H1 (cell line): ENCODE data around the gene UPF1. TPM values are rescaled to one million over a fixed set of nuclear protein-coding genes. Genes with fewer than 3 reads are reported as not detected.

Experiments used
- CTCF ChIA-PET: fragments of 300-600 bp; sonication (Branson Sonifier 250); formaldehyde crosslinking; loops from one replicate; lab custom pipeline; 2021; ENCODE audit not compliant: partially characterized antibody; lab: Charles Lee
- POLR2A ChIA-PET: fragments of 300-600 bp; sonication (Branson Sonifier 250); formaldehyde crosslinking; loops from one replicate; lab custom pipeline; 2021; ENCODE audit warnings: inconsistent platforms; ENCODE audit not compliant: partially characterized antibody; lab: Charles Lee
- DNase-seq, 2 experiments: peaks; one replicate each; pipeline versions ENCODE4 v3.0.0 to v3.0.0-alpha.2; 2010 to 2022; ENCODE audit warnings: low spot score in 2 of 2, low read depth in 1 of 2, mixed read lengths in 1 of 2
- FAIRE-seq: peaks from 2 replicates; lab custom pipeline; 2011; peaks lifted over from hg19 to GRCh38; lab: Jason Lieb, UNC
- H2AFZ ChIP-seq: 2 replicates; pipeline ENCODE4 v1.8.1; 2012; ENCODE audit warnings: low read length, inconsistent platforms
- H2AK5ac ChIP-seq: 2 replicates; pipeline ENCODE4 v1.6.1; 2013; ENCODE audit warnings: low read depth, low read length
- H2BK120ac ChIP-seq: replicated peaks from 2 replicates; pipeline ENCODE3; 2013; ENCODE audit warnings: low read depth, low read length, inconsistent platforms
- H2BK12ac ChIP-seq: 2 replicates; pipeline ENCODE4 v1.6.1; 2013; ENCODE audit warnings: low read depth, low read length
- H2BK15ac ChIP-seq: 2 replicates; pipeline ENCODE4 v1.6.1; 2013; ENCODE audit warnings: low read length
- H2BK20ac ChIP-seq: 2 replicates; pipeline ENCODE4 v1.6.1; 2013; ENCODE audit warnings: low read length
- H2BK5ac ChIP-seq: 2 replicates; pipeline ENCODE4 v1.6.1; 2013; ENCODE audit warnings: low read depth, low read length
- H3K14ac ChIP-seq: 2 replicates; pipeline ENCODE4 v1.6.1; 2013; ENCODE audit warnings: inconsistent platforms; ENCODE audit not compliant: insufficient read length
- H3K18ac ChIP-seq: 2 replicates; pipeline ENCODE4 v1.6.1; 2013; ENCODE audit warnings: low read length; ENCODE audit errors: extremely low read depth
- H3K23ac ChIP-seq: 2 replicates; pipeline ENCODE4 v1.6.1; 2013; ENCODE audit warnings: inconsistent platforms; ENCODE audit not compliant: insufficient read length
- H3K23me2 ChIP-seq: 2 replicates; pipeline ENCODE4 v1.6.1; 2013; ENCODE audit warnings: low read depth, low read length
- H3K27ac ChIP-seq: 2 replicates; pipeline ENCODE4 v1.6.1; 2011; ENCODE audit warnings: low read depth, low read length, inconsistent platforms
- H3K27me3 ChIP-seq, 4 experiments: replicated peaks in 1 of 4; 1 replicate in 1 of 4; 2 replicates in 3 of 4; pipeline versions ENCODE4 v1.6.1 to v1.8.1; 2011 to 2013; ENCODE audit warnings: low read length in 3 of 4, mild to moderate bottlenecking in 3 of 4, inconsistent platforms in 2 of 4, mixed read lengths in 2 of 4, moderate library complexity in 1 of 4; ENCODE audit not compliant: control insufficient read depth in 3 of 4, insufficient read depth in 3 of 4; ENCODE audit errors: extremely low read depth in 1 of 4
- H3K36me3 ChIP-seq, 4 experiments: 2 replicates each; pipeline versions ENCODE4 v1.6.1 to v1.8.1; 2011 to 2013; ENCODE audit warnings: mild to moderate bottlenecking in 4 of 4, low read length in 3 of 4, moderate library complexity in 2 of 4, control low read depth in 1 of 4, inconsistent platforms in 1 of 4; ENCODE audit not compliant: insufficient read depth in 4 of 4, control insufficient read depth in 2 of 4
- H3K4ac ChIP-seq: replicated peaks from 2 replicates; pipeline ENCODE3; 2013; ENCODE audit warnings: low read length, low read depth, mixed read lengths, inconsistent platforms; ENCODE audit not compliant: insufficient read length
- H3K4me1 ChIP-seq, 4 experiments: replicated peaks in 1 of 4; 1 replicate in 1 of 4; 2 replicates in 3 of 4; pipeline versions ENCODE4 v1.6.1 to v1.8.1; 2011 to 2013; ENCODE audit warnings: low read length in 3 of 4, inconsistent platforms in 2 of 4, mixed read lengths in 1 of 4; ENCODE audit not compliant: insufficient read depth in 4 of 4, control insufficient read depth in 3 of 4
- H3K4me2 ChIP-seq, 2 experiments: 2 replicates each; pipeline versions ENCODE4 v1.6.1 to v1.8.1; 2011 to 2013; ENCODE audit warnings: low read depth in 2 of 2, low read length in 2 of 2, control low read depth in 1 of 2, inconsistent platforms in 1 of 2, mild to moderate bottlenecking in 1 of 2; ENCODE audit not compliant: insufficient read depth in 1 of 2
- H3K4me3 ChIP-seq, 4 experiments: fragments of 200-600, 300-600 bp in 1 of 4; sonication (generic), shearing (Covaris generic), sonication (Bioruptor Twin) in 1 of 4; 2 replicates each; pipeline versions ENCODE4 v1.5.1 to v1.8.1; 2011 to 2016; ENCODE audit warnings: low read length in 4 of 4, low read depth in 3 of 4, control low read depth in 2 of 4, inconsistent platforms in 2 of 4, mild to moderate bottlenecking in 2 of 4, mixed read lengths in 1 of 4, moderate library complexity in 1 of 4; ENCODE audit not compliant: insufficient read depth in 2 of 4; ENCODE audit errors: extremely low read depth in 1 of 4
- H3K56ac ChIP-seq: replicated peaks from 2 replicates; pipeline ENCODE3; 2013; ENCODE audit warnings: low read depth, mild to moderate bottlenecking, mixed read lengths, low read length, inconsistent platforms; ENCODE audit not compliant: insufficient read length
- H3K79me1 ChIP-seq: 2 replicates; pipeline ENCODE4 v1.6.1; 2013; ENCODE audit warnings: low read depth, low read length, control low read depth
- H3K79me2 ChIP-seq, 2 experiments: 2 replicates each; pipeline versions ENCODE4 v1.6.1 to v1.8.1; 2012 to 2013; ENCODE audit warnings: low read length in 2 of 2, mild to moderate bottlenecking in 2 of 2, inconsistent platforms in 1 of 2; ENCODE audit not compliant: insufficient read depth in 2 of 2, control insufficient read depth in 1 of 2
- H3K9ac ChIP-seq, 4 experiments: replicated peaks in 1 of 4; 1 replicate in 1 of 4; 2 replicates in 3 of 4; pipeline versions ENCODE4 v1.6.1 to v1.8.1; 2011 to 2013; ENCODE audit warnings: low read depth in 3 of 4, low read length in 3 of 4, control low read depth in 2 of 4, mild to moderate bottlenecking in 2 of 4, moderate library complexity in 2 of 4, inconsistent platforms in 1 of 4; ENCODE audit errors: extremely low read depth in 1 of 4
- H3K9me3 ChIP-seq, 2 experiments: 2 replicates each; pipeline versions ENCODE4 v1.6.1 to v1.8.1; 2012 to 2013; ENCODE audit warnings: mild to moderate bottlenecking in 2 of 2, moderate library complexity in 2 of 2, control low read depth in 1 of 2, inconsistent platforms in 1 of 2, low read depth in 1 of 2, low read length in 1 of 2, mixed read lengths in 1 of 2; ENCODE audit not compliant: insufficient read depth in 2 of 2
- H4K20me1 ChIP-seq, 2 experiments: replicated peaks in 1 of 2; 2 replicates each; pipeline versions ENCODE3 to v1.8.1; 2011 to 2013; ENCODE audit warnings: inconsistent platforms in 2 of 2, low read length in 2 of 2, mild to moderate bottlenecking in 1 of 2; ENCODE audit not compliant: insufficient read depth in 2 of 2, control insufficient read depth in 1 of 2
- H4K5ac ChIP-seq: 2 replicates; pipeline ENCODE4 v1.6.1; 2013; ENCODE audit warnings: low read length, low read depth, mixed read lengths, inconsistent platforms; ENCODE audit not compliant: insufficient read length
- H4K8ac ChIP-seq: 2 replicates; pipeline ENCODE4 v1.8.0; 2013; ENCODE audit warnings: mild to moderate bottlenecking, moderate library complexity, low read length, inconsistent platforms; ENCODE audit not compliant: insufficient read depth; ENCODE audit errors: extremely low read depth
- H4K91ac ChIP-seq: replicated peaks from 2 replicates; pipeline ENCODE3; 2013; ENCODE audit warnings: low read length, mixed read lengths, inconsistent platforms; ENCODE audit not compliant: insufficient read length
- ATF3 ChIP-seq: IDR thresholded peaks from 2 replicates; pipeline ENCODE4 v1.6.1; 2011; ENCODE audit warnings: low read depth, mild to moderate bottlenecking, low read length; ENCODE audit not compliant: insufficient read depth
- CTCF ChIP-seq, 3 experiments: IDR thresholded peaks; 1 replicate in 2 of 3; 2 replicates in 1 of 3; pipeline versions ENCODE4 v1.5.1 to v1.6.1; 2011; ENCODE audit warnings: low read length in 3 of 3, mild to moderate bottlenecking in 3 of 3, inconsistent platforms in 2 of 3, low read depth in 1 of 3, moderate library complexity in 1 of 3; ENCODE audit not compliant: insufficient read depth in 1 of 3; ENCODE audit errors: control extremely low read depth in 1 of 3
- POLR2A ChIP-seq, 2 experiments: IDR thresholded peaks; 1 replicate in 1 of 2; 2 replicates in 1 of 2; pipeline ENCODE4 v1.6.1; 2011; ENCODE audit warnings: low read depth in 2 of 2, low read length in 2 of 2, mild to moderate bottlenecking in 2 of 2; ENCODE audit errors: control extremely low read depth in 1 of 2
- RFX5 ChIP-seq: IDR thresholded peaks from 2 replicates; pipeline ENCODE4 v1.6.1; 2011; ENCODE audit warnings: low read depth, low read length, improper control_type of control experiment, borderline replicate concordance
- SP1 ChIP-seq: IDR thresholded peaks from 2 replicates; pipeline ENCODE4 v1.6.1; 2011; ENCODE audit warnings: low read depth, low read length
- WGBS, 2 experiments: shearing (Covaris generic) in 1 of 2; methylation state at CpG; one replicate each; pipeline versions ENCODE4 v1.1.6 to v1.1.7; 2013 to 2015; ENCODE audit warnings: low lambda C conversion rate in 2 of 2, mixed read lengths in 2 of 2, inconsistent platforms in 1 of 2, low coverage in 1 of 2, missing lambda C conversion rate in 1 of 2; ENCODE audit not compliant: insufficient replicate concordance in 2 of 2, insufficient coverage in 1 of 2, insufficient read length in 1 of 2; ENCODE audit errors: extremely low coverage in 1 of 2, missing lambda C conversion rate in 1 of 2; 5-methylcytosine and 5-hydroxymethylcytosine counted together
- polyA plus RNA-seq, 7 experiments: library from polyadenylated mRNA; depleted of rRNA in 3 of 7; stranded (reverse) in 5 of 7; unstranded in 2 of 7; fragments of >200 nt in 5 of 7; fragments of 200-250 nt in 2 of 7; gene quantifications; 1 replicate in 5 of 7; 2 replicates in 1 of 7; 4 replicates in 1 of 7; pipeline versions ENCODE4 v1.2.1 to v1.2.3, GENCODE V29; 2011 to 2013; ENCODE audit warnings: missing spikeins in 2 of 7, mixed read lengths in 2 of 7
- total RNA-seq: library from RNA; stranded (reverse); fragmentation: NEBNext Ultra II Directional; extraction: Animal tissue kit (Norgen Biotek cat#: 25700); gene quantifications from 2 replicates; pipeline ENCODE4 v1.2.1, GENCODE V29; 2021

UPF1 gene
- total and polyA plus RNA-seq, 2 of the 8 experiments (the other 6 are each of a cell fraction or from before 2014, with no cell fraction given) = 46.4 to 62.0 TPM

- POLR2A ChIA-PET = interaction anchor here (1.6 to 2.2 kb wide), 2 partner anchors 9 to 16 kb away, joined by 4 to 7 read pairs; no protein-coding TSS in a partner anchor
- H3K27me3 ChIP-seq = no peaks in the 10 kb centered on the region
- H3K14ac ChIP-seq = no peak overlapping the region
- no peak overlapping the region for H3K23ac ChIP-seq
- H3K23me2 ChIP-seq = no peaks in the 10 kb centered on the region; the same call in 1 of the 2 replicates
- H4K5ac ChIP-seq = no peak overlapping the region
- peaks cover 0 to 17% (median 4%) of the 10 kb centered on the region in 4 experiments; a peak in 4 of 8 replicates for H3K36me3 ChIP-seq
- no peak overlapping the region for H2AFZ ChIP-seq
- H3K79me1 ChIP-seq = no peaks in the 10 kb centered on the region
- H2AK5ac ChIP-seq = no peak overlapping the region
- H3K4me3 ChIP-seq = no peak overlapping the region
- 90% methylated on average over 7 of the region's 7 CpGs; no CpG with 5 or more reads in 1 of the 2 experiments for WGBS, 2 experiments
- no peak overlapping the region for H3K27ac ChIP-seq
- H4K8ac ChIP-seq = no peak overlapping the region
- CTCF ChIA-PET = interaction anchor here (0.6 kb wide), 1 partner anchor 30 kb away, joined by 3 read pairs; no protein-coding TSS in a partner anchor
- H2BK5ac ChIP-seq = no peak overlapping the region
- no peak overlapping the region for H3K9ac ChIP-seq
- FAIRE-seq = no peak
- H2BK15ac ChIP-seq = no peak overlapping the region
- DNase-seq = no peak
- H3K79me2 ChIP-seq = no peaks in the 10 kb centered on the region
- H3K9me3 ChIP-seq = no peaks in the 10 kb centered on the region; a peak in 1 of 4 replicates
- H3K18ac ChIP-seq = no peak overlapping the region
- H4K91ac ChIP-seq = no peak overlapping the region
- no peak overlapping the region for H2BK12ac ChIP-seq
- peaks cover 2 to 12% of the 10 kb centered on the region in 2 experiments for H4K20me1 ChIP-seq
- H3K4ac ChIP-seq = no peak overlapping the region
- H3K4me2 ChIP-seq = no peak overlapping the region
- no peak overlapping the region for H3K56ac ChIP-seq
- H2BK20ac ChIP-seq = no peak overlapping the region
- no peak overlapping the region for H2BK120ac ChIP-seq
- no peaks in the 10 kb centered on the region; a peak in 4 of 7 replicates for H3K4me1 ChIP-seq
- TF ChIP-seq SP1 (no peak), POLR2A (IDR thresholded peaks at IDR 0.05; ENCODE audit: control extremely low read depth in 1 of 2, low read depth in 2 of 2, low read length in 2 of 2) (no peak), ATF3 (no peak), RFX5 (no peak), CTCF (IDR thresholded peaks at IDR 0.05; ENCODE audit: control extremely low read depth in 1 of 3, insufficient read depth in 1 of 3, low read depth in 1 of 3, low read length in 3 of 3) (no peak)
Measured at GRCh38 chr19:18881491-18881890, 49.7 kb downstream of the UPF1 start.
